Fibroblast of gingiva (primary cell): ENCODE results near the gene TTL.
A peak's percentile ranks its signal among the peaks of the same experiment; 100 is the strongest.

Experiments
- DNase-seq: peaks from one replicate; pipeline ENCODE4 v3.0.0-alpha.2; 2011; ENCODE audit warnings: low read depth

Gene TTL

GRCh38 chr2:112583497-112584133, 101.7 kb downstream of the TTL start:
- DNase-seq, result peak; percentile 22

- peak; percentile 98 for DNase-seq
Measured at GRCh38 chr2:112584134-112584890, 102.4 kb downstream of the TTL start, which contains the start of gene CHCHD5. CHCHD5 (plus strand) TSS chr2:112584609; CDS start chr2:112584648, 39 bp downstream.

- DNase-seq, result no peak
Measured at GRCh38 chr2:112584891-112585250, 102.9 kb downstream of the TTL start.

- DNase-seq, result no peak
Measured at GRCh38 chr2:112585400-112585799, 103.4 kb downstream of the TTL start.

GRCh38 chr2:112585873-112586464, 104.0 kb downstream of the TTL start:
- no peak for DNase-seq

GRCh38 chr2:112588611-112589045, 106.7 kb downstream of the TTL start:
- DNase-seq, result no peak
